SK-N-SH (cell line): Measurements from ENCODE around the gene SETD1A. TPM values are rescaled to one million over a fixed set of nuclear protein-coding genes. Genes with fewer than 3 reads are reported as not detected.

ENCODE experiments used
- CTCF ChIA-PET: fragments of 300-600, 350-600 bp; formaldehyde crosslinking; extraction: SDS; loops from one replicate; lab custom pipeline; 2021; lab: Yijun Ruan, JAX
- POLR2A ChIA-PET: fragments of 350-600 bp; sonication (Branson Sonifier 250); formaldehyde crosslinking; extraction: SDS; loops from one replicate; lab custom pipeline; 2020; ENCODE audit warnings: antibody characterized with exemption, inconsistent platforms; lab: Yijun Ruan, JAX
- DNase-seq: peaks from one replicate; pipeline ENCODE4 v3.0.0; 2012
- H2AFZ ChIP-seq: fragments of 200-600 bp; sonication (generic); 2 replicates; pipeline ENCODE4 v1.8.1; 2016; ENCODE audit warnings: antibody characterized with exemption, mild to moderate bottlenecking, low read depth
- H3F3A ChIP-seq: fragments of 200-600 bp; sonication (generic); replicated peaks from 2 replicates; pipeline ENCODE3; 2016; ENCODE audit warnings: antibody characterized with exemption, mild to moderate bottlenecking; ENCODE audit not compliant: insufficient read depth
- H3K27ac ChIP-seq, 2 experiments: fragments of 200-500 bp in 1 of 2; fragments of 200-600 bp in 1 of 2; sonication (Bioruptor generic) in 1 of 2; sonication (generic), shearing (Covaris generic) in 1 of 2; 2 replicates each; pipeline versions ENCODE4 v1.5.1 to v1.6.1; 2014 to 2016; ENCODE audit warnings: low read depth in 2 of 2, inconsistent platforms in 1 of 2, low read length in 1 of 2, mild to moderate bottlenecking in 1 of 2, mixed read lengths in 1 of 2
- H3K27me3 ChIP-seq: fragments of 200-600 bp; sonication (generic), shearing (Covaris generic); 2 replicates; pipeline ENCODE4 v1.6.1; 2016; ENCODE audit warnings: mixed run types; ENCODE audit not compliant: insufficient read depth
- H3K36me3 ChIP-seq, 2 experiments: fragments of 200-500 bp in 1 of 2; fragments of 200-600 bp in 1 of 2; sonication (Bioruptor generic) in 1 of 2; sonication (generic) in 1 of 2; replicated peaks in 1 of 2; 2 replicates each; pipeline versions ENCODE3 to v1.5.1; 2014 to 2016; ENCODE audit warnings: low read length in 1 of 2, mild to moderate bottlenecking in 1 of 2; ENCODE audit not compliant: insufficient read depth in 2 of 2, control insufficient read depth in 1 of 2
- H3K4me1 ChIP-seq, 2 experiments: fragments of 200-500 bp in 1 of 2; fragments of 200-600 bp in 1 of 2; sonication (Bioruptor generic) in 1 of 2; sonication (generic), shearing (Covaris generic) in 1 of 2; 2 replicates each; pipeline versions ENCODE4 v1.5.1 to v1.6.1; 2014 to 2016; ENCODE audit warnings: low read depth in 1 of 2, low read length in 1 of 2, mixed run types in 1 of 2; ENCODE audit not compliant: insufficient read depth in 2 of 2, control insufficient read depth in 1 of 2
- H3K4me2 ChIP-seq: fragments of 200-600 bp; sonication (generic), shearing (Covaris generic); 2 replicates; pipeline ENCODE4 v1.6.1; 2017; ENCODE audit warnings: mixed run types
- H3K4me3 ChIP-seq, 2 experiments: fragments of 200-500 bp in 1 of 2; fragments of 200-600 bp in 1 of 2; sonication (Bioruptor generic) in 1 of 2; sonication (generic), shearing (Covaris generic) in 1 of 2; 2 replicates each; pipeline versions ENCODE4 v1.5.1 to v1.8.1; 2014 to 2016; ENCODE audit warnings: low read depth in 2 of 2, inconsistent platforms in 1 of 2, low read length in 1 of 2, mild to moderate bottlenecking in 1 of 2, mixed read lengths in 1 of 2, moderate library complexity in 1 of 2
- H3K79me2 ChIP-seq: fragments of 200-600 bp; sonication (generic); 2 replicates; pipeline ENCODE4 v1.8.1; 2017; ENCODE audit warnings: mild to moderate bottlenecking; ENCODE audit not compliant: insufficient read depth
- H3K9ac ChIP-seq: fragments of 200-600 bp; sonication (generic); 2 replicates; pipeline ENCODE4 v1.6.1; 2017; ENCODE audit warnings: mixed run types
- H3K9me2 ChIP-seq: fragments of 200-600 bp; sonication (generic); 2 replicates; pipeline ENCODE4 v1.6.1; 2017; ENCODE audit warnings: mixed run types
- H3K9me3 ChIP-seq: fragments of 200-600 bp; sonication (generic); 2 replicates; pipeline ENCODE4 v1.6.1; 2017; ENCODE audit warnings: mixed run types, mild to moderate bottlenecking, moderate library complexity
- H4K20me1 ChIP-seq: fragments of 200-600 bp; sonication (generic); 2 replicates; pipeline ENCODE4 v1.6.1; 2017; ENCODE audit warnings: mild to moderate bottlenecking, mixed run types; ENCODE audit not compliant: insufficient read depth
- CHD2 ChIP-seq: fragments of 150-350 bp; IDR thresholded peaks from 2 replicates; pipeline ENCODE4 v1.6.1; 2018; ENCODE audit warnings: low read length; ENCODE audit not compliant: partially characterized antibody
- CTCF ChIP-seq: fragments of 200-600 bp; sonication (generic); IDR thresholded peaks from 2 replicates; pipeline ENCODE4 v1.6.1; 2017; ENCODE audit warnings: antibody characterized with exemption, mild to moderate bottlenecking, moderate library complexity
- EZH2phosphoT487 ChIP-seq: fragments of 200-600 bp; sonication (generic); IDR thresholded peaks from 2 replicates; pipeline ENCODE4 v1.6.1; 2017; ENCODE audit warnings: low read depth, mixed run types, mild to moderate bottlenecking, antibody characterized with exemption, moderate library complexity, borderline replicate concordance
- FOSL2 ChIP-seq: IDR thresholded peaks from 2 replicates; pipeline ENCODE4 v1.4.0; 2012; ENCODE audit warnings: low read depth, mild to moderate bottlenecking, moderate library complexity, borderline replicate concordance
- FOXM1 ChIP-seq: IDR thresholded peaks from 2 replicates; pipeline ENCODE4 v1.4.0; 2012; ENCODE audit warnings: low read depth, mild to moderate bottlenecking
- GABPA ChIP-seq: IDR thresholded peaks from 2 replicates; pipeline ENCODE4 v1.4.0; 2012; ENCODE audit warnings: low read depth, mild to moderate bottlenecking
- IRF3 ChIP-seq: fragments of 150-350 bp; IDR thresholded peaks from 2 replicates; pipeline ENCODE4 v1.6.1; 2016; ENCODE audit warnings: mild to moderate bottlenecking, low read depth, low read length
- MAX ChIP-seq: IDR thresholded peaks from 2 replicates; pipeline ENCODE4 v1.4.0; 2012; ENCODE audit warnings: low read depth
- NRF1 ChIP-seq: IDR thresholded peaks from 2 replicates; pipeline ENCODE4 v1.6.1; 2012; ENCODE audit warnings: low read depth, mild to moderate bottlenecking, low read length
- PBX3 ChIP-seq: IDR thresholded peaks from 2 replicates; pipeline ENCODE4; 2012
- POLR2AphosphoS5 ChIP-seq: IDR thresholded peaks from 2 replicates; pipeline ENCODE4 v1.6.1; 2012; ENCODE audit warnings: low read depth, low read length
- REST ChIP-seq: IDR thresholded peaks from 2 replicates; pipeline ENCODE4 v1.6.1; 2012; ENCODE audit warnings: mild to moderate bottlenecking, low read depth, low read length, moderate library complexity
- RFX5 ChIP-seq: IDR thresholded peaks from 2 replicates; pipeline ENCODE4 v1.6.1; 2012; ENCODE audit warnings: mild to moderate bottlenecking, improper control_type of control experiment, low read length
- SIN3A ChIP-seq: IDR thresholded peaks from 2 replicates; pipeline ENCODE4 v1.6.1; 2012; ENCODE audit warnings: low read depth, mild to moderate bottlenecking, low read length, moderate library complexity, borderline replicate concordance
- SMC3 ChIP-seq: IDR thresholded peaks from 2 replicates; pipeline ENCODE4 v1.6.1; 2012; ENCODE audit warnings: low read depth, low read length, improper control_type of control experiment
- TCF12 ChIP-seq: IDR thresholded peaks from 2 replicates; pipeline ENCODE4 v1.4.0; 2012
- USF1 ChIP-seq: IDR thresholded peaks from 2 replicates; pipeline ENCODE4 v1.4.0; 2012; ENCODE audit warnings: low read depth, borderline replicate concordance
- USF2 ChIP-seq: fragments of 150-350 bp; IDR thresholded peaks from 2 replicates; pipeline ENCODE4 v1.6.1; 2017; ENCODE audit warnings: antibody characterized with exemption, low read length, low read depth, borderline replicate concordance
- YY1 ChIP-seq: IDR thresholded peaks from 2 replicates; pipeline ENCODE4 v1.4.0; 2012; ENCODE audit warnings: low read depth, mild to moderate bottlenecking
- ZBTB33 ChIP-seq: IDR thresholded peaks from 2 replicates; pipeline ENCODE4 v1.4.0; 2012; ENCODE audit warnings: low read depth, borderline replicate concordance
- WGBS: methylation state at CpG from one replicate; pipeline ENCODE4 v1.1.6; 2017; ENCODE audit warnings: low lambda C conversion rate; 5-methylcytosine and 5-hydroxymethylcytosine counted together
- polyA plus RNA-seq, 3 experiments: library from polyadenylated mRNA; depleted of rRNA; stranded (reverse); fragments of >200 nt; gene quantifications; 2 replicates each; pipeline ENCODE4 v1.2.3, GENCODE V29; 2012

The SETD1A gene
- polyA plus RNA-seq, 1 of the 3 experiments (the other 2 are of a cell fraction): 6.8 TPM

GRCh38 chr16:31025339-31025738 is 67.8 kb downstream of the SETD1A start:
- Histone ChIP-seq H3K4me2 (no peak overlapping the region), H4K20me1 (no peaks in the 10 kb centered on the region), H3K4me1 (no peaks in the 10 kb centered on the region), H3F3A (no peaks in the 10 kb centered on the region), H3K9me2 (no peaks in the 10 kb centered on the region), H3K27me3 (no peaks in the 10 kb centered on the region), H3K4me3 (no peak overlapping the region), H2AFZ (no peak overlapping the region), H3K9me3 (no peaks in the 10 kb centered on the region), H3K9ac (no peak overlapping the region), H3K27ac (no peak overlapping the region), H3K79me2 (no peaks in the 10 kb centered on the region), H3K36me3 (no peaks in the 10 kb centered on the region)
- DNase-seq: no peak
- 93% methylated on average over 5 of the region's 5 CpGs for WGBS
- TF ChIP-seq SMC3 (no peak), REST (no peak), FOXM1 (no peak), TCF12 (no peak), MAX (no peak), USF1 (no peak), CHD2 (no peak), YY1 (no peak), CTCF (no peak), PBX3 (no peak), RFX5 (no peak), USF2 (no peak), SIN3A (no peak), EZH2phosphoT487 (no peak), GABPA (no peak), POLR2AphosphoS5 (no peak), FOSL2 (no peak), NRF1 (no peak), ZBTB33 (no peak), IRF3 (no peak)
- POLR2A ChIA-PET: no interaction called here
- CTCF ChIA-PET: no interaction called here
